HEK293 (cell line): ENCODE data around the gene UBE3B.

Source experiments
- CTCF ChIA-PET: fragments of 350-600 bp; formaldehyde crosslinking; extraction: SDS; loops from one replicate; lab custom pipeline; 2021; ENCODE audit warnings: antibody characterized with exemption; lab: Yijun Ruan, JAX
- POLR2A ChIA-PET: fragments of 300-600 bp; formaldehyde crosslinking; extraction: SDS; loops from one replicate; lab custom pipeline; 2020; ENCODE audit warnings: antibody characterized with exemption, inconsistent platforms; lab: Yijun Ruan, JAX
- H3K27ac ChIP-seq: fragments of 200-500 bp; sonication (Bioruptor generic); 2 replicates; pipeline ENCODE4 v1.5.1; 2014; ENCODE audit warnings: low read depth, low read length, control low read depth, inconsistent platforms; ENCODE audit errors: extremely low read depth
- H3K36me3 ChIP-seq, 2 experiments: fragments of 200-500 bp in 1 of 2; sonication (Bioruptor generic) in 1 of 2; 1 replicate in 1 of 2; 2 replicates in 1 of 2; pipeline ENCODE4 v1.5.1; 2014 to 2017; ENCODE audit warnings: inconsistent platforms in 2 of 2, low read length in 2 of 2; ENCODE audit not compliant: control insufficient read depth in 2 of 2, insufficient read depth in 1 of 2
- H3K4me1 ChIP-seq: fragments of 200-500 bp; sonication (Bioruptor generic); 2 replicates; pipeline ENCODE4 v1.5.1; 2014; ENCODE audit warnings: mild to moderate bottlenecking, low read length, inconsistent platforms; ENCODE audit not compliant: control insufficient read depth, insufficient read depth
- H3K4me3 ChIP-seq: 2 replicates; pipeline ENCODE4 v1.5.1; 2011; ENCODE audit warnings: low read depth, mild to moderate bottlenecking, control low read depth, low read length, moderate library complexity
- H3K9me3 ChIP-seq: fragments of 200-500 bp; sonication (Bioruptor generic); 2 replicates; pipeline ENCODE4 v1.5.1; 2014; ENCODE audit warnings: low read depth, low read length, inconsistent platforms; ENCODE audit not compliant: control insufficient read depth, insufficient read depth
- HOXD13 ChIP-seq: sonication (generic); formaldehyde crosslinking; IDR thresholded peaks from 2 replicates; pipeline ENCODE4 v1.8.0; 2022; ENCODE audit warnings: missing genetic modification reagents, borderline replicate concordance
- KLF16 ChIP-seq: fragments of 450-650 bp; formaldehyde crosslinking; IDR thresholded peaks from 2 replicates; pipeline ENCODE4 v1.5.1; 2017; ENCODE audit warnings: missing biosample characterization, missing genetic modification characterization
- PRDM4 ChIP-seq: fragments of 450-650 bp; formaldehyde crosslinking; IDR thresholded peaks from 2 replicates; pipeline ENCODE4 v1.5.1; 2017; ENCODE audit warnings: missing biosample characterization, missing genetic modification characterization
- SP2 ChIP-seq: fragments of 450-650 bp; formaldehyde crosslinking; IDR thresholded peaks from 2 replicates; pipeline ENCODE4 v1.5.1; 2016; ENCODE audit warnings: missing biosample characterization, missing genetic modification characterization
- ZBTB10 ChIP-seq: fragments of 450-650 bp; formaldehyde crosslinking; IDR thresholded peaks from 2 replicates; pipeline ENCODE4 v1.5.1; 2016; ENCODE audit warnings: missing biosample characterization, missing genetic modification characterization
- ZBTB7A ChIP-seq: fragments of 450-650 bp; formaldehyde crosslinking; IDR thresholded peaks from 2 replicates; pipeline ENCODE4 v1.5.1; 2016; ENCODE audit warnings: low read depth, missing biosample characterization, missing genetic modification characterization
- ZFP3 ChIP-seq: fragments of 450-650 bp; formaldehyde crosslinking; IDR thresholded peaks from 2 replicates; pipeline ENCODE4 v1.5.1; 2016; ENCODE audit warnings: low read depth, missing biosample characterization, missing genetic modification characterization
- ZNF214 ChIP-seq: fragments of 450-650 bp; formaldehyde crosslinking; IDR thresholded peaks from 2 replicates; pipeline ENCODE4 v1.5.1; 2017; ENCODE audit warnings: missing biosample characterization, mild to moderate bottlenecking, missing genetic modification characterization, borderline replicate concordance
- ZNF23 ChIP-seq: fragments of 450-650 bp; formaldehyde crosslinking; IDR thresholded peaks from 2 replicates; pipeline ENCODE4 v1.5.1; 2016; ENCODE audit warnings: missing biosample characterization, missing genetic modification characterization, borderline replicate concordance
- ZNF350 ChIP-seq: fragments of 450-650 bp; formaldehyde crosslinking; IDR thresholded peaks from 2 replicates; pipeline ENCODE4 v1.5.0; 2017; ENCODE audit warnings: missing biosample characterization, mild to moderate bottlenecking, missing genetic modification characterization
- ZNF416 ChIP-seq: fragments of 450-650 bp; formaldehyde crosslinking; IDR thresholded peaks from 2 replicates; pipeline ENCODE4 v1.5.1; 2016; ENCODE audit warnings: missing biosample characterization, missing genetic modification characterization
- ZNF571 ChIP-seq: fragments of 450-650 bp; formaldehyde crosslinking; IDR thresholded peaks from 2 replicates; pipeline ENCODE4 v1.5.0; 2017; ENCODE audit warnings: missing biosample characterization, missing genetic modification characterization
- ZNF600 ChIP-seq: fragments of 450-650 bp; formaldehyde crosslinking; IDR thresholded peaks from 2 replicates; pipeline ENCODE4 v1.5.1; 2016; ENCODE audit warnings: missing biosample characterization, missing genetic modification characterization
- ZNF670 ChIP-seq: fragments of 450-650 bp; formaldehyde crosslinking; IDR thresholded peaks from 2 replicates; pipeline ENCODE4 v1.5.1; 2016; ENCODE audit warnings: missing biosample characterization, missing genetic modification characterization, low read depth
- ZSCAN4 ChIP-seq: fragments of 450-650 bp; formaldehyde crosslinking; IDR thresholded peaks from 2 replicates; pipeline ENCODE4 v1.5.1; 2017; ENCODE audit warnings: missing biosample characterization, missing genetic modification characterization
- TF ChIP-seq, protein P1 (sequence below): IDR thresholded peaks from 2 replicates; pipeline ENCODE4 v1.6.1; 2011; ENCODE audit warnings: mild to moderate bottlenecking, low read depth, low read length, borderline replicate concordance
- TF ChIP-seq, protein P2 (sequence below): fragments of 450-650 bp; formaldehyde crosslinking; IDR thresholded peaks from 2 replicates; pipeline ENCODE4 v1.5.1; 2017; ENCODE audit warnings: missing biosample characterization, missing genetic modification characterization
- TF ChIP-seq, protein P3 (sequence below): fragments of 450-650 bp; formaldehyde crosslinking; IDR thresholded peaks from 2 replicates; pipeline ENCODE4 v1.5.1; 2016; ENCODE audit warnings: missing biosample characterization, missing genetic modification characterization

Gene UBE3B

GRCh38 chr12:109459247-109459646 lies 18.2 kb upstream of the UBE3B start:
- POLR2A ChIA-PET, result no interaction called here
- H3K9me3 ChIP-seq, result no peaks in the 10 kb centered on the region
- CTCF ChIA-PET, result interaction anchor here (1.2 kb wide), 1 partner anchor 26 kb away, joined by 4 read pairs; no protein-coding TSS in a partner anchor
- H3K27ac ChIP-seq, result no peak overlapping the region
- peaks cover 19% of the 10 kb centered on the region for H3K4me1 ChIP-seq
- TF ChIP-seq ZNF214 (tag by site-specific recombination) (no peak), ZNF600 (tag by site-specific recombination) (no peak), ZBTB7A (tag by site-specific recombination) (no peak), PRDM4 (no peak), SP2 (tag by site-specific recombination) (no peak), ZSCAN4 (no peak), HOXD13 (CRISPR knock-in tag) (no peak), ZNF670 (tag by site-specific recombination) (no peak)
- TF ChIP-seq, protein P1, sequence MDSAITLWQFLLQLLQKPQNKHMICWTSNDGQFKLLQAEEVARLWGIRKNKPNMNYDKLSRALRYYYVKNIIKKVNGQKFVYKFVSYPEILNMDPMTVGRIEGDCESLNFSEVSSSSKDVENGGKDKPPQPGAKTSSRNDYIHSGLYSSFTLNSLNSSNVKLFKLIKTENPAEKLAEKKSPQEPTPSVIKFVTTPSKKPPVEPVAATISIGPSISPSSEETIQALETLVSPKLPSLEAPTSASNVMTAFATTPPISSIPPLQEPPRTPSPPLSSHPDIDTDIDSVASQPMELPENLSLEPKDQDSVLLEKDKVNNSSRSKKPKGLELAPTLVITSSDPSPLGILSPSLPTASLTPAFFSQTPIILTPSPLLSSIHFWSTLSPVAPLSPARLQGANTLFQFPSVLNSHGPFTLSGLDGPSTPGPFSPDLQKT, result no peak
- TF ChIP-seq, protein P2, sequence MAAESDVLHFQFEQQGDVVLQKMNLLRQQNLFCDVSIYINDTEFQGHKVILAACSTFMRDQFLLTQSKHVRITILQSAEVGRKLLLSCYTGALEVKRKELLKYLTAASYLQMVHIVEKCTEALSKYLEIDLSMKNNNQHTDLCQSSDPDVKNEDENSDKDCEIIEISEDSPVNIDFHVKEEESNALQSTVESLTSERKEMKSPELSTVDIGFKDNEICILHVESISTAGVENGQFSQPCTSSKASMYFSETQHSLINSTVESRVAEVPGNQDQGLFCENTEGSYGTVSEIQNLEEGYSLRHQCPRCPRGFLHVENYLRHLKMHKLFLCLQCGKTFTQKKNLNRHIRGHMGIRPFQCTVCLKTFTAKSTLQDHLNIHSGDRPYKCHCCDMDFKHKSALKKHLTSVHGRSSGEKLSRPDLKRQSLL (tag by site-specific recombination), result no peak
- peaks cover 21 to 50% of the 10 kb centered on the region in 2 experiments for H3K36me3 ChIP-seq
- H3K4me3 ChIP-seq, result no peak overlapping the region

DNA sequence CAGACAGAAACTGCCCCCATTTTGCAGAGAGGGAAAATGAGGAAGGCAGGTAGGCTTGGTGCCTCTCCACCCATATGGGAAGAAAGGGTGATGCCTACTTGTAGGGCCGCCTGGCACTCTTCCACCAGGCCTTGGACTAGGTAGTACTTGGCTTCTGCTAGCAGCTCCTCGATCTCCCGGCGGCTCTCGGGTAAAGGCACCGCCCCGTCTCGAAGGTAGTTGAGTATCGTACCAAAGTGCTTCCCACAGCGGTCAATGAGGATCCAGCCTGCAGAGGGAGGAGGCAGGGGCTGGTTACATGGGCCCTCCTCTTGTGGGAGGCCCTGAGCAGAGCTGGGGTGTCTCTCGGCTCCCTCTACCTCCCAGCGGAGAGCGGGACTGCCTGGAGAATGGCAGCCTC lies 16.9 kb upstream of the UBE3B start:
- H3K27ac ChIP-seq, result no peak overlapping the region

DNA sequence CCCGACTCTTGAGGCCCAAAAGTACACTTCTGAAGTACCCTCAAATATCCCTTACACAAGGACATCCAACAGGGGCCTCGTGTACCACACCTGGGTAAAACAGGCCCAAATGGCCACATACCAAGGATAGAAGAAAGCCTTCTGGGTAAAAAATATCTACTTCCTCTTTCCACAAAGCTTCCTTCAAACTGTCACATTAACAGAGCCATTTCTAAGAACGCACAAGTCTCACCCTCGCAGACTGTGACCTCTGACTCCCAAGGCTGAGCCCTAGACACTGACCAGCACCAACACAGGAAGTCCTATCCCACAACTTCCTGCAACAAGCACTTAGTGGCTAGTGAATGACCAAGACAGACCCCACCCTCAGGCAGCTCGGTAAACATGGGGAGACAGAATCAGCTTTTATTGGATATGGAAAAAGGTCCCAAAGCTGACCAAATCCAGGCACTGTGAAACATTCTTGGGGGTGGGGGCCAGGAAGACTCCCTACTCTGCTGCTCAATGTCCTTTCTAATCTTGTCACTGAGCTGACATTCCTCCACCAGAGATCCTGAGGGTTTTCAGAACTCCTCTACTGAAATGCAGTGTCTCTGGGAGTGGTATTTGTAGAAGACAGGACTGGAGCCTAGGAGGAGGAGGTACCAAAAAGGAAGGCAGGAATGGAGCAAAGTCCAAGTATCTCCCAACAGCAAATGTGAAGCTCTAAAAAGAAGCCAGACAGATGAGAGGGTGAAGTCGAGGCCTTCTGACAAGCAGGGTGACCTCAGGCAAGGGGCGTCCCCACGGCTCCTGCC lies 16.2 kb upstream of the UBE3B start:
- ChIA-PET POLR2A (interaction anchor here (0.6 to 4.2 kb wide), 3 partner anchors 16 to 305 kb away, joined by 3 to 17 read pairs (median 5); partner anchors contain the start of genes KCTD10 and UBE3B), CTCF (interaction anchor here (0.5 to 5.3 kb wide), 3 partner anchors 27 to 970 kb away, joined by 5 to 27 read pairs (median 7); no protein-coding TSS in a partner anchor)
- Histone ChIP-seq H3K9me3 (no peaks in the 10 kb centered on the region), H3K27ac (no peak overlapping the region), H3K4me1 (peaks cover 19% of the 10 kb centered on the region), H3K36me3 (peaks cover 6 to 47% of the 10 kb centered on the region in 2 experiments; a peak in 2 of 3 replicates), H3K4me3 (no peak overlapping the region)
- TF ChIP-seq ZBTB10 (tag by site-specific recombination) (no peak), HOXD13 (CRISPR knock-in tag) (no peak), ZNF416 (tag by site-specific recombination) (no peak), ZFP3 (tag by site-specific recombination) (no peak), ZNF23 (tag by site-specific recombination) (no peak), ZNF571 (no peak), KLF16 (tag by site-specific recombination) (no peak)
- TF ChIP-seq, protein P3, sequence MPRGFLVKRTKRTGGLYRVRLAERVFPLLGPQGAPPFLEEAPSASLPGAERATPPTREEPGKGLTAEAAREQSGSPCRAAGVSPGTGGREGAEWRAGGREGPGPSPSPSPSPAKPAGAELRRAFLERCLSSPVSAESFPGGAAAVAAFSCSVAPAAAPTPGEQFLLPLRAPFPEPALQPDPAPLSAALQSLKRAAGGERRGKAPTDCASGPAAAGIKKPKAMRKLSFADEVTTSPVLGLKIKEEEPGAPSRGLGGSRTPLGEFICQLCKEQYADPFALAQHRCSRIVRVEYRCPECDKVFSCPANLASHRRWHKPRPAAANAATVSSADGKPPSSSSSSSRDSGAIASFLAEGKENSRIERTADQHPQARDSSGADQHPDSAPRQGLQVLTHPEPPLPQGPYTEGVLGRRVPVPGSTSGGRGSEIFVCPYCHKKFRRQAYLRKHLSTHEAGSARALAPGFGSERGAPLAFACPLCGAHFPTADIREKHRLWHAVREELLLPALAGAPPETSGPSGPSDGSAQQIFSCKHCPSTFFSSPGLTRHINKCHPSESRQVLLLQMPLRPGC (tag by site-specific recombination), result no peak

More for the DNA sequence above, 16.9 kb upstream of the UBE3B start:
- POLR2A ChIA-PET, result interaction anchor here (4.2 kb wide), 1 partner anchor 17 kb away, joined by 17 read pairs; the partner anchor contains the start of genes KCTD10 and UBE3B
- CTCF ChIA-PET, result interaction anchor here (1.2 to 1.4 kb wide), 2 partner anchors 27 to 971 kb away, joined by 4 to 5 read pairs; no protein-coding TSS in a partner anchor
- Histone ChIP-seq H3K4me3 (no peak overlapping the region), H3K36me3 (peaks cover 8 to 48% of the 10 kb centered on the region in 2 experiments), H3K9me3 (no peaks in the 10 kb centered on the region), H3K4me1 (peaks cover 19% of the 10 kb centered on the region)
- TF ChIP-seq ZNF350 (tag by site-specific recombination) (no peak), ZNF670 (tag by site-specific recombination) (no peak)
